Body of pancreas (tissue), 4 donors: ENCODE results near the gene TNRC6C. TPM values are rescaled to one million over a fixed set of nuclear protein-coding genes. Genes with fewer than 3 reads are reported as not detected.

Experiments
- ATAC-seq: fragments of 150-250 bp; one replicate; pipeline ENCODE4 v1.9.1; 2016
- DNase-seq, 4 donors: peaks; one replicate each; pipeline ENCODE4 v3.0.0-alpha.2; 2019
- H3K27ac ChIP-seq, 4 donors: fragments of 200-600 bp; sonication (generic); 1 replicate in 3 of 4; 2 replicates in 1 of 4; pipeline versions ENCODE4 v1.5.1 to v1.6.1; 2016 to 2019; ENCODE audit warnings: mild to moderate bottlenecking in 1 of 4, mixed read lengths in 1 of 4, moderate library complexity in 1 of 4
- H3K27me3 ChIP-seq, 2 donors: fragments of 200-600 bp; sonication (generic); one replicate each; pipeline ENCODE4 v1.6.0; 2016; ENCODE audit warnings: mild to moderate bottlenecking in 1 of 2
- H3K36me3 ChIP-seq, 2 donors: fragments of 200-600 bp; sonication (generic); replicated peaks in 1 of 2; 2 replicates each; pipeline ENCODE4 v1.5.1; 2016; ENCODE audit warnings: low read depth in 2 of 2; ENCODE audit not compliant: insufficient read depth in 1 of 2
- H3K4me1 ChIP-seq: fragments of 200-600 bp; sonication (generic); one replicate; pipeline ENCODE4 v1.6.0; 2016
- H3K4me3 ChIP-seq, 2 donors: fragments of 200-600 bp; sonication (generic); 1 replicate in 1 of 2; 2 replicates in 1 of 2; pipeline ENCODE4 v1.5.1; 2016 to 2019
- H3K9me3 ChIP-seq, 3 donors: fragments of 200-600 bp; sonication (generic); 1 replicate in 2 of 3; 2 replicates in 1 of 3; pipeline ENCODE4 v1.5.1; 2016
- POLR2A ChIP-seq, 3 donors: fragments of 450-650 bp; IDR thresholded peaks; one replicate each; pipeline ENCODE4 v1.6.1; 2016; ENCODE audit warnings: antibody characterized with exemption in 3 of 3, mild to moderate bottlenecking in 2 of 3
- WGBS, 2 donors: methylation state at CpG; one replicate each; pipeline ENCODE4 v1.1.5; 2017; 5-methylcytosine and 5-hydroxymethylcytosine counted together
- intact Hi-C: fragments of 100-400 bp; cut with DNase I; formaldehyde crosslinking; loops from one replicate; pipeline ENCODE4 v1.15.1; 2023
- total RNA-seq, 2 donors: library from RNA; depleted of rRNA; stranded (reverse); fragments of >200 nt; gene quantifications; one replicate each; pipeline ENCODE4 v1.1.0, GENCODE V29; 2016
- TF ChIP-seq, protein P1 (sequence below), 7 experiments: fragments of 450-650 bp in 4 of 7; fragments of 200-600 bp in 3 of 7; sonication (generic) in 3 of 7; IDR thresholded peaks; one replicate each; pipeline ENCODE4 v1.5.1; 2016 to 2019; ENCODE audit warnings: antibody characterized with exemption in 7 of 7

The TNRC6C gene
- total RNA-seq, 2 donors from 2014 or later, result 4.9 to 13.5 TPM

DNA sequence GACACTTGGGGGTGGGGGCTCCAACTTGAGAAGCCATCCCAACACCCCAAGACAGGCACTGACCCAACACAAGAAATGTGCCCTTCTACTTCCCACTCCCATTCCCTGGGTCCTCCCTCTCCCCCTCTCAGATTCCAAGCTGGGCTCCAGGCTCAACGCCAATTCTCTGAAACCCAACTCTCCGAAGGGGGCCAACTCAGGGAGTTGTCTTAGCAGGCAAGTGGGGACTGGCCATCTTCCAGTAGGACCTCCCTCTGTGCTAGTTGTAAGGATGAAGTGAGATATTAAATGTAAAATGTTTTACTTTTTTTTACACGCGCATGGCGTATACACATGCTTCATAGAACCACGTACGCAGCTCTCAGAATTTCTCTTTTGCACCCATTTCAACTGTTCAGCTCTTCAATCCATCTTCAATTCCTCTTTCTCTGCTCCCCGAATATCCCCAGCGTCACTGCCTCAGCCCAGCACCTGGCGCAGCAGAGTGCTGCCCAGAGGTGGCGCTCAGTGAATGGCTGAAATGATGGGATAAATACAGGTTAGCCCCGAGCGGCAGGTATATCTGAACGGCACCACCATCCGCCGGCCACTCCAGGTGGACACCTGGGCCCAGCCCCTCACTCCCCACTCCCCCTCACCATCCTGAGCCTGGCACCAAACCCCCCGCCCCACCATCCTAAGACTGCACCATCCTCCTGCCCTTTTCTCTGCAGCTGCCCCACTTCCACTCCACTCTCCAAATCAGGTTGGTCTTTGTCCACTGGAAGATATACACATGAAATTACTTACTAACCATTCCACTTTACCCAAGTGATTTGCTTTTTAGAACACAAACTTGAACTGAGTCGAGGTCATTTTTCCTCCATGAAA lies 43.9 kb upstream of the TNRC6C start:
- WGBS, 2 donors, result 13 to 17% methylated on average over 18 of the region's 18 CpGs
- peaks cover 0 to 5% of the 10 kb centered on the region in 2 donors for H3K27me3 ChIP-seq

DNA sequence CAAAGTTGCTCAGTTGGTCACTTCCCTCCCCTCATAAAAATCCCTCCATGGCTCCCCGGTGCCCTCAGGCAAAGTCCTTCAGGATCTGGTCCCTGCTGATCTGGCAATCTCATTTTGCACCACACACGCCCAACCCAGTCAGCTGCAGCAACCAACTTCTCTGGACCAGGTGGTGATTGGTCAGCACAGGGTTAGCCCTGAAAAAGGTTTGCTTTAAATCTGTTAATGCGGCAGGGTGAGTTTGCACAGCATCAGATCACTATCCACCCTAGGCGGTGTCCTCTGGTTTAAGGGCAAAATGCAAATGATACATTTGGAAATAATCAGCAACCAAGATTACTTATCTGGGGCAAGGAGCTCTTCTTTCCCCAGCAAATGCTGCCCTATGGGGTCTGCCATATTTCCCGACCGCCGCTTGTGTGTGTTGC lies 42.9 kb upstream of the TNRC6C start:
- Histone ChIP-seq H3K4me3 (no peak overlapping the region), H3K4me1 (peaks cover 8% of the 10 kb centered on the region), H3K27me3 (peaks cover 0 to 5% of the 10 kb centered on the region in 2 donors), H3K36me3 (no peaks in the 10 kb centered on the region), H3K9me3 (no peaks in the 10 kb centered on the region), H3K27ac (no peak overlapping the region)
- 14 to 27% methylated on average over 7 of the region's 7 CpGs for WGBS, 2 donors
- ATAC-seq (no peak), DNase-seq (no peak)
- TF ChIP-seq, protein P1, sequence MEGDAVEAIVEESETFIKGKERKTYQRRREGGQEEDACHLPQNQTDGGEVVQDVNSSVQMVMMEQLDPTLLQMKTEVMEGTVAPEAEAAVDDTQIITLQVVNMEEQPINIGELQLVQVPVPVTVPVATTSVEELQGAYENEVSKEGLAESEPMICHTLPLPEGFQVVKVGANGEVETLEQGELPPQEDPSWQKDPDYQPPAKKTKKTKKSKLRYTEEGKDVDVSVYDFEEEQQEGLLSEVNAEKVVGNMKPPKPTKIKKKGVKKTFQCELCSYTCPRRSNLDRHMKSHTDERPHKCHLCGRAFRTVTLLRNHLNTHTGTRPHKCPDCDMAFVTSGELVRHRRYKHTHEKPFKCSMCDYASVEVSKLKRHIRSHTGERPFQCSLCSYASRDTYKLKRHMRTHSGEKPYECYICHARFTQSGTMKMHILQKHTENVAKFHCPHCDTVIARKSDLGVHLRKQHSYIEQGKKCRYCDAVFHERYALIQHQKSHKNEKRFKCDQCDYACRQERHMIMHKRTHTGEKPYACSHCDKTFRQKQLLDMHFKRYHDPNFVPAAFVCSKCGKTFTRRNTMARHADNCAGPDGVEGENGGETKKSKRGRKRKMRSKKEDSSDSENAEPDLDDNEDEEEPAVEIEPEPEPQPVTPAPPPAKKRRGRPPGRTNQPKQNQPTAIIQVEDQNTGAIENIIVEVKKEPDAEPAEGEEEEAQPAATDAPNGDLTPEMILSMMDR (IDR thresholded peaks at IDR 0.05), result no peak
- no peak for TF ChIP-seq POLR2A (IDR thresholded peaks at IDR 0.05)
- intact Hi-C loops, result no loop called here

More for the DNA sequence above, 43.9 kb upstream of the TNRC6C start:
- peak; percentile 28 to 32 (median 28) for DNase-seq
- H3K9me3 ChIP-seq, result no peaks in the 10 kb centered on the region
- H3K36me3 ChIP-seq, result no peaks in the 10 kb centered on the region
- no peak overlapping the region for H3K27ac ChIP-seq
- peak; percentile 65 for ATAC-seq
- intact Hi-C loops, result no loop called here
- TF ChIP-seq POLR2A (IDR thresholded peaks at IDR 0.05), result no peak
- TF ChIP-seq, protein P1 (IDR thresholded peaks at IDR 0.05), result peak in 6 of 7 experiments; percentile 9 to 50 (median 34)
- no peak overlapping the region for H3K4me3 ChIP-seq
- peaks cover 8% of the 10 kb centered on the region for H3K4me1 ChIP-seq

DNA sequence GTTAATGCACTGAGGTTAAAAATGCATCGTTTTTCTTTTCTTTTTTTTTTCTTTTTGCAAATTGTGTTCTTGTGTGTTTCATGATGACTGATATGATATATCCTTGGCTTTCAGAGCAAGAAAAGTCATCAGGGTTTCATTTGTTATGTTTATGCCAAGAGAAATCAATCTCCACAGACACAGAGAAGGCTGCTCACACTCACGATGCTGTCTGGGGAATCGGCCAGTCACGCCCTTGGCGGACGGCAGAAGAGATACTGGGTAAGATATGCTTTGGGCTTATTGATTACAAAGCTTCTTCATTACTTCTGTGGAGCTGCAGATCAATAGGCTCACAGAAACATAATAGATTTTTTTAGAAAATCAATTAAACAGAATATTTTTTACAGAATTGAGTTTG lies 42.2 kb upstream of the TNRC6C start:
- peaks cover 0 to 5% of the 10 kb centered on the region in 2 donors for H3K27me3 ChIP-seq
- H3K4me3 ChIP-seq, result no peak overlapping the region
- intact Hi-C loops, result no loop called here
- no peak for ATAC-seq
- H3K4me1 ChIP-seq, result peaks cover 8% of the 10 kb centered on the region
- no peaks in the 10 kb centered on the region for H3K9me3 ChIP-seq
- no peak for DNase-seq
- no peak overlapping the region for H3K27ac ChIP-seq
- WGBS, 2 donors, result 4 to 16% methylated on average over 6 of the region's 6 CpGs
- no peaks in the 10 kb centered on the region for H3K36me3 ChIP-seq
- no peak for TF ChIP-seq POLR2A (IDR thresholded peaks at IDR 0.05)
- TF ChIP-seq, protein P1 (IDR thresholded peaks at IDR 0.05), result no peak

DNA sequence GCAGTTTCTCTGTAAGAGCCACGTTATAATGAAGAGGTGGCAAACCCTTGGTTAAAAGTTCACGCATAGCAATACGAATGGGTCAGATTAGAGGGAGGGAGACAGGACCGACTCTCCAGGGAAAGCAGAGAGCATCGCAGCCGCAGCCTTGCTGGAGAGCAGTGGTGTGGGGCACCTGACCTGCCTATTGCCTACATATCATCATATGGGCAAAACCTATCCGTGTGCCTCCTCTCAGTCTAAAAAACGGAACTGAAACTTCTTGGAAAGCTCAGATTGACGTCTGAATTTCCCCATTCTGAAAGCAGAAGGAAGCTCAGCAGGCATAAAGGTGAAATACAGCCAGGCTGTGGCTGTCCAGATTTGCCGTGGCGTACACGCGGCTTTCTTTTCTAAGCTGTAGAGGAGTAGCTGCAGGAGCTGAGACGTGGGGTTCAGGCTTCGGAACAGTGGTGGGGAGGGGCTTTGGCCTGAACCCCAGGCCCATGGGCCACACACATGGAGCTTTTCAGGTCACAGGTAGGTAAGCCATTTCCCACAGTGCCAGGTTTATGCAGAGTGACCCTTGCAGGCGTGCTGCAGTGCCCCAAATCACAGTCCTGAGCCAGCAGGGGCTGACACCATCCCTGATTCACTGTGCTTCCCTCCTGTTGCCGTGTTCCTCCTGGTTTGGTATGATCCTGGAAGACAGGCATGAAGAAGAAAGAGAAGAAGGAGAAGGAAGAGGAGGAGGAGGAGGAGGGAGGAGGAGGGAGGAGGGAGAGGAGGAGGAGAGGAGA lies 41.6 kb upstream of the TNRC6C start:
- Histone ChIP-seq H3K36me3 (no peaks in the 10 kb centered on the region), H3K4me3 (no peak overlapping the region), H3K27ac (no peak overlapping the region), H3K4me1 (peaks cover 8% of the 10 kb centered on the region), H3K9me3 (no peaks in the 10 kb centered on the region), H3K27me3 (peaks cover 0 to 5% of the 10 kb centered on the region in 2 donors)
- ATAC-seq (peak; percentile 38), DNase-seq (peak in 1 of 4 donors; percentile 42)
- intact Hi-C loops, result no loop called here
- WGBS, 2 donors, result 15 to 17% methylated on average over 17 of the region's 17 CpGs
- TF ChIP-seq POLR2A (IDR thresholded peaks at IDR 0.05), result no peak
- TF ChIP-seq, protein P1 (IDR thresholded peaks at IDR 0.05), result no peak
